K562 (cell line): ENCODE data around the gene ATP23. TPM values are rescaled to one million over a fixed set of nuclear protein-coding genes. Genes with fewer than 3 reads are reported as not detected.

Experiments used
- ARHGAP35 ChIP-seq: fragments of 450-650 bp; IDR thresholded peaks from 2 replicates; pipeline ENCODE4 v1.6.1; 2018; ENCODE audit not compliant: partially characterized antibody
- CHCHD3 ChIP-seq: fragments of 250-450 bp; sonication (Bioruptor Pico); IDR thresholded peaks from 2 replicates; pipeline ENCODE4 v2.1.2; 2022; ENCODE audit warnings: mild to moderate bottlenecking
- DMBX1 ChIP-seq: fragments of 250-450 bp; sonication (Bioruptor Pico); IDR thresholded peaks from 2 replicates; pipeline ENCODE4 v1.8.0; 2022; ENCODE audit warnings: inconsistent platforms, mild to moderate bottlenecking, moderate library complexity, borderline replicate concordance
- GATAD2A ChIP-seq: fragments of 450-650 bp; IDR thresholded peaks from 2 replicates; pipeline ENCODE4 v1.6.1; 2017
- HNRNPLL ChIP-seq: fragments of 200-400 bp; formaldehyde crosslinking; IDR thresholded peaks from 2 replicates; pipeline ENCODE4 v1.6.1; 2017; ENCODE audit warnings: low read length, low read depth, mild to moderate bottlenecking; ENCODE audit not compliant: poor library complexity, severe bottlenecking
- MYC ChIP-seq, 2 experiments: fragments of 250-450 bp in 1 of 2; sonication (Bioruptor Pico) in 1 of 2; IDR thresholded peaks; 2 replicates each; pipeline versions ENCODE4 v1.5.1 to v1.6.1; 2012 to 2021; ENCODE audit warnings: low read depth in 2 of 2, borderline replicate concordance in 1 of 2, improper control_type of control experiment in 1 of 2, low read length in 1 of 2, mild to moderate bottlenecking in 1 of 2, moderate library complexity in 1 of 2
- NBN ChIP-seq: fragments of 450-650 bp; IDR thresholded peaks from 2 replicates; pipeline ENCODE4 v1.6.1; 2016; ENCODE audit warnings: low read depth, mild to moderate bottlenecking
- NFE2 ChIP-seq: IDR thresholded peaks from 2 replicates; pipeline ENCODE4 v1.6.1; 2014; ENCODE audit warnings: antibody characterized with exemption, low read depth
- NFRKB ChIP-seq: fragments of 450-650 bp; IDR thresholded peaks from 2 replicates; pipeline ENCODE4 v1.6.1; 2016; ENCODE audit warnings: low read depth
- NONO ChIP-seq, 2 experiments: fragments of 200-400 bp in 1 of 2; fragments of 450-650 bp in 1 of 2; formaldehyde crosslinking in 1 of 2; IDR thresholded peaks; 2 replicates each; pipeline ENCODE4 v1.6.1; 2017; ENCODE audit warnings: low read depth in 2 of 2, mild to moderate bottlenecking in 2 of 2, moderate library complexity in 2 of 2, low read length in 1 of 2
- NRF1 ChIP-seq, 2 experiments: fragments of 450-650 bp; IDR thresholded peaks in 1 of 2; conservative IDR thresholded peaks in 1 of 2; 2 replicates each; pipeline ENCODE4 v1.6.1; 2014; ENCODE audit warnings: mild to moderate bottlenecking in 2 of 2
- POLR2A ChIP-seq: fragments of 450-650 bp; conservative IDR thresholded peaks from 2 replicates; pipeline ENCODE4 v1.6.1; 2016
- PPARD ChIP-seq: fragments of 250-450 bp; sonication (Bioruptor Pico); IDR thresholded peaks from 2 replicates; pipeline ENCODE4 v1.8.0; 2022; ENCODE audit warnings: inconsistent platforms, mild to moderate bottlenecking, moderate library complexity
- PTTG1 ChIP-seq: fragments of 450-650 bp; IDR thresholded peaks from 2 replicates; pipeline ENCODE4 v1.6.1; 2016; ENCODE audit warnings: low read depth, mild to moderate bottlenecking, missing genetic modification characterization, missing compliant biosample characterization
- RB1 ChIP-seq: fragments of 450-650 bp; IDR thresholded peaks from 2 replicates; pipeline ENCODE4 v1.6.1; 2017; ENCODE audit warnings: low read depth, mild to moderate bottlenecking
- RBM15 ChIP-seq: fragments of 200-400 bp; formaldehyde crosslinking; IDR thresholded peaks from 2 replicates; pipeline ENCODE4 v1.6.1; 2018; ENCODE audit warnings: mild to moderate bottlenecking, low read length, moderate library complexity; ENCODE audit not compliant: insufficient read depth
- SMAD4 ChIP-seq: fragments of 250-450 bp; sonication (Bioruptor Pico); conservative IDR thresholded peaks from 2 replicates; pipeline ENCODE4 v1.8.0; 2021; ENCODE audit warnings: inconsistent platforms, mild to moderate bottlenecking, moderate library complexity
- SRF ChIP-seq, 2 experiments: fragments of 250-450, 450-650 bp in 1 of 2; sonication (Bioruptor Pico) in 1 of 2; sonication (generic) in 1 of 2; formaldehyde crosslinking; IDR thresholded peaks; 2 replicates each; pipeline versions ENCODE4 v1.5.0 to v1.5.1; 2020 to 2022; ENCODE audit warnings: mild to moderate bottlenecking in 1 of 2, missing genetic modification reagents in 1 of 2
- ZNF644 ChIP-seq: fragments of 200-800 bp; sonication (Bioruptor generic); IDR thresholded peaks from 2 replicates; pipeline ENCODE4 v1.6.1; 2016; ENCODE audit warnings: low read depth, missing genetic modification characterization, missing compliant biosample characterization
- ZNF696 ChIP-seq: fragments of 250-450 bp; sonication (Bioruptor Pico); conservative IDR thresholded peaks from 2 replicates; pipeline ENCODE4 v1.4.0; 2020; ENCODE audit warnings: mild to moderate bottlenecking, moderate library complexity
- polyA plus RNA-seq, 8 experiments: library from polyadenylated mRNA; depleted of rRNA in 4 of 8; stranded (reverse) in 5 of 8; unstranded in 3 of 8; fragments of >200 nt; fragmentation: Nextera tagmentation in 2 of 8; fragmentation: Illumina TruSeq in 1 of 8; extraction: Ambion mirVana in 2 of 8; extraction: Trizol in 1 of 8; gene quantifications; 2 replicates each; pipeline versions ENCODE4 v1.2.1 to v1.2.3, GENCODE V29; 2011 to 2014; ENCODE audit warnings: inconsistent platforms in 1 of 8, missing spikeins in 1 of 8
- total RNA-seq, 7 experiments: library from RNA; depleted of rRNA in 6 of 7; stranded (reverse); fragments of >200 nt in 6 of 7; fragmentation: Illumina TruSeq in 2 of 7; extraction: Trizol in 2 of 7; gene quantifications; 2 replicates each; pipeline versions ENCODE4 v1.2.1 to v1.2.3, GENCODE V29; 2011 to 2021; ENCODE audit warnings: low replicate concordance in 1 of 7
- TF ChIP-seq, protein P1 (sequence below): fragments of 250-450 bp; sonication (Bioruptor Pico); IDR thresholded peaks from 2 replicates; pipeline ENCODE4 v1.4.0; 2020
- TF ChIP-seq, protein P2 (sequence below): fragments of 450-650 bp; IDR thresholded peaks from 2 replicates; pipeline ENCODE4 v1.7.0; 2016; ENCODE audit warnings: borderline replicate concordance

The ATP23 gene
- total and polyA plus RNA-seq, 9 of the 15 experiments (the other 6 are each of a cell fraction or from before 2014, with no cell fraction given) = 8.3 to 53.7 (median 28.5) TPM

- TF ChIP-seq, protein P1, sequence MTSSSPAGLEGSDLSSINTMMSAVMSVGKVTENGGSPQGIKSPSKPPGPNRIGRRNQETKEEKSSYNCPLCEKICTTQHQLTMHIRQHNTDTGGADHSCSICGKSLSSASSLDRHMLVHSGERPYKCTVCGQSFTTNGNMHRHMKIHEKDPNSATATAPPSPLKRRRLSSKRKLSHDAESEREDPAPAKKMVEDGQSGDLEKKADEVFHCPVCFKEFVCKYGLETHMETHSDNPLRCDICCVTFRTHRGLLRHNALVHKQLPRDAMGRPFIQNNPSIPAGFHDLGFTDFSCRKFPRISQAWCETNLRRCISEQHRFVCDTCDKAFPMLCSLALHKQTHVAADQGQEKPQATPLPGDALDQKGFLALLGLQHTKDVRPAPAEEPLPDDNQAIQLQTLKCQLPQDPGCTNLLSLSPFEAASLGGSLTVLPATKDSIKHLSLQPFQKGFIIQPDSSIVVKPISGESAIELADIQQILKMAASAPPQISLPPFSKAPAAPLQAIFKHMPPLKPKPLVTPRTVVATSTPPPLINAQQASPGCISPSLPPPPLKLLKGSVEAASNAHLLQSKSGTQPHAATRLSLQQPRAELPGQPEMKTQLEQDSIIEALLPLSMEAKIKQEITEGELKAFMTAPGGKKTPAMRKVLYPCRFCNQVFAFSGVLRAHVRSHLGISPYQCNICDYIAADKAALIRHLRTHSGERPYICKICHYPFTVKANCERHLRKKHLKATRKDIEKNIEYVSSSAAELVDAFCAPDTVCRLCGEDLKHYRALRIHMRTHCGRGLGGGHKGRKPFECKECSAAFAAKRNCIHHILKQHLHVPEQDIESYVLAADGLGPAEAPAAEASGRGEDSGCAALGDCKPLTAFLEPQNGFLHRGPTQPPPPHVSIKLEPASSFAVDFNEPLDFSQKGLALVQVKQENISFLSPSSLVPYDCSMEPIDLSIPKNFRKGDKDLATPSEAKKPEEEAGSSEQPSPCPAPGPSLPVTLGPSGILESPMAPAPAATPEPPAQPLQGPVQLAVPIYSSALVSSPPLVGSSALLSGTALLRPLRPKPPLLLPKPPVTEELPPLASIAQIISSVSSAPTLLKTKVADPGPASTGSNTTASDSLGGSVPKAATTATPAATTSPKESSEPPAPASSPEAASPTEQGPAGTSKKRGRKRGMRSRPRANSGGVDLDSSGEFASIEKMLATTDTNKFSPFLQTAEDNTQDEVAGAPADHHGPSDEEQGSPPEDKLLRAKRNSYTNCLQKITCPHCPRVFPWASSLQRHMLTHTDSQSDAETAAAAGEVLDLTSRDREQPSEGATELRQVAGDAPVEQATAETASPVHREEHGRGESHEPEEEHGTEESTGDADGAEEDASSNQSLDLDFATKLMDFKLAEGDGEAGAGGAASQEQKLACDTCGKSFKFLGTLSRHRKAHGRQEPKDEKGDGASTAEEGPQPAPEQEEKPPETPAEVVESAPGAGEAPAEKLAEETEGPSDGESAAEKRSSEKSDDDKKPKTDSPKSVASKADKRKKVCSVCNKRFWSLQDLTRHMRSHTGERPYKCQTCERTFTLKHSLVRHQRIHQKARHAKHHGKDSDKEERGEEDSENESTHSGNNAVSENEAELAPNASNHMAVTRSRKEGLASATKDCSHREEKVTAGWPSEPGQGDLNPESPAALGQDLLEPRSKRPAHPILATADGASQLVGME = no peak
- TF ChIP-seq PTTG1 (tag) = no peak
- peak in 1 of 2 experiments; percentile 88; a peak in 2 of 4 replicates for TF ChIP-seq SRF (CRISPR knock-in tag; IDR thresholded peaks at IDR 0.05)
- no peak for TF ChIP-seq RBM15
- TF ChIP-seq, protein P2, sequence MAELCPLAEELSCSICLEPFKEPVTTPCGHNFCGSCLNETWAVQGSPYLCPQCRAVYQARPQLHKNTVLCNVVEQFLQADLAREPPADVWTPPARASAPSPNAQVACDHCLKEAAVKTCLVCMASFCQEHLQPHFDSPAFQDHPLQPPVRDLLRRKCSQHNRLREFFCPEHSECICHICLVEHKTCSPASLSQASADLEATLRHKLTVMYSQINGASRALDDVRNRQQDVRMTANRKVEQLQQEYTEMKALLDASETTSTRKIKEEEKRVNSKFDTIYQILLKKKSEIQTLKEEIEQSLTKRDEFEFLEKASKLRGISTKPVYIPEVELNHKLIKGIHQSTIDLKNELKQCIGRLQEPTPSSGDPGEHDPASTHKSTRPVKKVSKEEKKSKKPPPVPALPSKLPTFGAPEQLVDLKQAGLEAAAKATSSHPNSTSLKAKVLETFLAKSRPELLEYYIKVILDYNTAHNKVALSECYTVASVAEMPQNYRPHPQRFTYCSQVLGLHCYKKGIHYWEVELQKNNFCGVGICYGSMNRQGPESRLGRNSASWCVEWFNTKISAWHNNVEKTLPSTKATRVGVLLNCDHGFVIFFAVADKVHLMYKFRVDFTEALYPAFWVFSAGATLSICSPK = no peak
- no peak for TF ChIP-seq ARHGAP35
- TF ChIP-seq POLR2A = peak; percentile 96
- TF ChIP-seq NRF1 (conservative IDR thresholded peaks at IDR 0.05 in 1 of 2, IDR thresholded peaks at IDR 0.05 in 1 of 2) = peak; percentile 52 to 57
- TF ChIP-seq MYC (IDR thresholded peaks at IDR 0.05; ENCODE audit: low read depth, low read length) = peak; percentile 79
- peak; percentile 58; the same call in 1 of the 2 replicates for TF ChIP-seq MYC (CRISPR knock-in tag; IDR thresholded peaks at IDR 0.05; ENCODE audit: borderline replicate concordance, low read depth)
- TF ChIP-seq ZNF696 (CRISPR knock-in tag) = no peak
- TF ChIP-seq NONO (IDR thresholded peaks at IDR 0.05; ENCODE audit: low read depth in 2 of 2, low read length in 1 of 2) = peak; percentile 55 to 74; a peak in 3 of 4 replicates
- TF ChIP-seq NFRKB = peak; percentile 80
- TF ChIP-seq ZNF644 (tag) = no peak
- TF ChIP-seq HNRNPLL = peak; percentile 38
- TF ChIP-seq SMAD4 (CRISPR knock-in tag) = peak; percentile 81
- 0 out of 2 replicates have a peak, but pooled peaks have one; percentile 30 for TF ChIP-seq DMBX1
- TF ChIP-seq CHCHD3 (CRISPR knock-in tag) = no peak
- no peak for TF ChIP-seq PPARD (CRISPR knock-in tag)
- no peak for TF ChIP-seq NFE2
- 0 out of 2 replicates have a peak, but pooled peaks have one; percentile 16 for TF ChIP-seq GATAD2A
- TF ChIP-seq RB1 = peak; percentile 97
- peak; percentile 43 for TF ChIP-seq NBN
Observed at GRCh38 chr12:57941165-57941894, at the start of gene ATP23 (continued).
